HG02759 (cell line): ENCODE results near the gene USP54.
"Not testable (repeated sequence)": the region's sequence is repeated elsewhere in the genome, so short reads cannot be mapped to it uniquely, and the experiment has no call there.

ENCODE experiments used
- ATAC-seq: cut with Tn5 transposase; IDR thresholded peaks from one replicate; pipeline ENCODE4 v1.9.1; 2021; ENCODE audit warnings: mild to moderate bottlenecking, moderate library complexity; ENCODE audit not compliant: unreplicated experiment

The USP54 gene

GRCh38 chr10:73589563-73590126 lies 1.5 kb downstream of the USP54 start:
- no peak for ATAC-seq

- no peak for ATAC-seq
Observed at GRCh38 chr10:73588656-73589055, 2.5 kb downstream of the USP54 start.

GRCh38 chr10:73586583-73586984 lies 4.6 kb downstream of the USP54 start:
- no peak for ATAC-seq

- ATAC-seq: no peak
Observed at GRCh38 chr10:73585327-73585726, 5.8 kb downstream of the USP54 start.

- ATAC-seq: no peak
Observed at GRCh38 chr10:73584737-73585136, 6.4 kb downstream of the USP54 start.

- ATAC-seq: no peak
Observed at GRCh38 chr10:73581918-73582317, 9.2 kb downstream of the USP54 start.

GRCh38 chr10:73578927-73579326 lies 12.2 kb downstream of the USP54 start:
- not testable (repeated sequence) for ATAC-seq

GRCh38 chr10:73577788-73578187 lies 13.4 kb downstream of the USP54 start:
- no peak for ATAC-seq

GRCh38 chr10:73576890-73577591 lies 14.1 kb downstream of the USP54 start:
- ATAC-seq: no peak

- no peak for ATAC-seq
Observed at GRCh38 chr10:73576178-73576889, 14.8 kb downstream of the USP54 start.

GRCh38 chr10:73567025-73567424 lies 24.1 kb downstream of the USP54 start:
- not testable (repeated sequence) for ATAC-seq

- ATAC-seq: no peak
Observed at GRCh38 chr10:73561192-73561591, 29.9 kb downstream of the USP54 start.

- ATAC-seq: no peak
Observed at GRCh38 chr10:73559590-73559989, 31.6 kb downstream of the USP54 start.

GRCh38 chr10:73556855-73557254 lies 34.3 kb downstream of the USP54 start:
- ATAC-seq: no peak

GRCh38 chr10:73554721-73555120 lies 36.4 kb downstream of the USP54 start:
- ATAC-seq: no peak

GRCh38 chr10:73553761-73554160 lies 37.4 kb downstream of the USP54 start:
- ATAC-seq: no peak

GRCh38 chr10:73552819-73553715 lies 38.1 kb downstream of the USP54 start:
- no peak for ATAC-seq

- no peak for ATAC-seq
Observed at GRCh38 chr10:73551515-73551914, 39.6 kb downstream of the USP54 start.

- no peak for ATAC-seq
Observed at GRCh38 chr10:73545357-73545756, 45.8 kb downstream of the USP54 start.

- ATAC-seq: no peak
Observed at GRCh38 chr10:73537709-73538108, 53.4 kb downstream of the USP54 start.

- ATAC-seq: no peak
Observed at GRCh38 chr10:73537288-73537687, 53.9 kb downstream of the USP54 start.
